HAP-1 (cell line): Measurements from ENCODE around the gene PRPSAP1.
"Not testable (repeated sequence)": the region's sequence is repeated elsewhere in the genome, so short reads cannot be mapped to it uniquely, and the experiment has no call there.

Source experiments
- DNase-seq, 2 experiments: peaks; one replicate each; pipeline ENCODE4 v3.0.0-alpha.2; 2016 to 2020; ENCODE audit warnings: low spot score in 2 of 2
- H3K27me3 ChIP-seq: fragments of 250-450 bp; sonication (Bioruptor Pico); 2 replicates; pipeline ENCODE4 v1.5.1; 2020; ENCODE audit warnings: low read depth, mild to moderate bottlenecking, moderate library complexity
- H3K36me3 ChIP-seq: fragments of 250-450 bp; sonication (Bioruptor Pico); replicated peaks from 2 replicates; pipeline ENCODE4 v1.5.1; 2020; ENCODE audit warnings: mild to moderate bottlenecking
- H3K4me1 ChIP-seq: fragments of 250-450 bp; sonication (Bioruptor Pico); 2 replicates; pipeline ENCODE4 v1.5.1; 2020; ENCODE audit warnings: mild to moderate bottlenecking
- H3K4me3 ChIP-seq: fragments of 250-450 bp; sonication (Bioruptor Pico); 2 replicates; pipeline ENCODE4 v1.5.1; 2020; ENCODE audit warnings: mild to moderate bottlenecking, moderate library complexity
- H3K9me3 ChIP-seq: fragments of 250-450 bp; sonication (Bioruptor Pico); 2 replicates; pipeline ENCODE4 v1.5.1; 2020; ENCODE audit warnings: mild to moderate bottlenecking, moderate library complexity
- in situ Hi-C: fragments of 300-500 bp; cut with MboI; formaldehyde crosslinking; loops from 3 replicates; pipeline ENCODE4 v1.14.3; 2020; ENCODE audit warnings: low sequenced_read_pairs, inconsistent platforms, mixed read lengths

The PRPSAP1 gene

DNA sequence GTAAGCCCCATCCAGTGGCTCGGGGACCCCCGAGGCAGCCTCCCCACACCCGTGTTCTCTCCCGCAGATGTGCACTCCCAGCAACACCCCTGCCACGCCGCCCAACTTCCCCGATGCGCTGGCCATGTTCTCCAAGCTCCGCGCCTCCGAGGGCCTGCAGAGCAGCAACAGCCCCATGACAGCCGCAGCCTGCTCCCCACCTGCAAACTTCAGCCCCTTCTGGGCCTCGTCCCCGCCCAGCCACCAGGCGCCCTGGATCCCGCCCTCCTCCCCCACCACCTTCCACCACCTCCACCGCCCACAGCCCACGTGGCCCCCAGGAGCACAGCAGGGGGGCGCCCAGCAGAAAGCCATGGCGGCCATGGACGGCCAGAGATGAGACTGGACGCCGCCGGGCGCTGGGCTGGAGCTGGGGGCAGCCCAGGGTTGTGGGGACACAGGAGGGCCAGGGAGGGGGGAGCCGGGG lies 83.6 kb downstream of the PRPSAP1 start:
- DNase-seq, result no peak
- H3K4me3 ChIP-seq, result no peak overlapping the region
- peaks cover 3% of the 10 kb centered on the region for H3K36me3 ChIP-seq
- H3K9me3 ChIP-seq, result no peaks in the 10 kb centered on the region
- in situ Hi-C loops, result no loop called here
- H3K4me1 ChIP-seq, result peaks cover 8% of the 10 kb centered on the region
- no peaks in the 10 kb centered on the region for H3K27me3 ChIP-seq

DNA sequence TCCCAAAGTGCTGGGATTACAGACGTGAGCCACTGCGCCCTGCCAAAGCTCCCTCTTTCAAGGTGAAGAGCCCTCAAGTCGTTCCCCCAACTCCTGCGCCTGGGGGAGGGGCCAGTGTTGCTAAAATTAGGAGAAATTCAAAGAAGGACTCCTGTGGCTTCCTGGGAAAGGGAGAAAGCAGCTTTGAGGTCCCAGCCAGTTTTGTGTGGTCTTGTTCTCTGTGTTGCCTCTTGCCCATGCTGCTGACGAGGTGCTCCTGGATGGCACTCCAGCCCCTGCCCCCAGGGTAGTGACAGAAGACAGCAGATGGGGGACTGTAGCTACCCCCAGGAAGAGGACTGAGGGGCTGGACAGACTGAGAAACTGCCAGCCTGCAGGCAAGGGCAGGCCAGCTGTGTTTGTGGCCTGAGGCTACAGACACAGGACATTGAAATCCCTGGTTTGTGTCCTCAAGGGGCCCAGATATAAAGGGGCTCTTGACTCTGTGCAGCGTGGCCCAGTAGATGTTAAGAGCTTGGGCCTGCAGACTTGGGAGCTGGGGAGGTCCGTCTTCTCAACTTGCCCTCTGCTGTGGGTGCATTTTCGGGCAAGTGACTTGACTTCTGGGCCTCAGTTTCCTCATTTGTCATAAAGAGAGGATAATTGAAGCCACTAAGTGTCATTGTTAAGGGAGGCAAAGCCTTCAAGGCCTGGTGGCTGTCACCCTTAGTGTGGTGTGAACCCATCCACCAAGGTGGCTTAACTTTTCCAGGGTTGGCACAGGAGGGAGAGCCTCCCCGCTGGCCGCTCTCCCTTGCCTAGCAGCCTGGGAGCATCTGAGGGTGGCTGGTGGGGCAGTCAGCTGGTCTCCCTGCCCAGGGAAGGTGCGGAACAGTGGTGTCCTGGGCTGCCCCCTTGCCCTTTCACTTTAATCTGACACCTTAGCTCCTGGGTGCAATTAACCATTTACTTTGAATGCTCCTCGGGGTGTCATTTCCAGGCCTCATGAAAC lies 84.4 kb downstream of the PRPSAP1 start:
- no peaks in the 10 kb centered on the region; the same call in 1 of the 2 replicates for H3K9me3 ChIP-seq
- peaks cover 12% of the 10 kb centered on the region for H3K4me1 ChIP-seq
- no peaks in the 10 kb centered on the region for H3K27me3 ChIP-seq
- H3K36me3 ChIP-seq, result peaks cover 3% of the 10 kb centered on the region
- in situ Hi-C loops, result no loop called here
- DNase-seq, result no peak
- no peak overlapping the region for H3K4me3 ChIP-seq

DNA sequence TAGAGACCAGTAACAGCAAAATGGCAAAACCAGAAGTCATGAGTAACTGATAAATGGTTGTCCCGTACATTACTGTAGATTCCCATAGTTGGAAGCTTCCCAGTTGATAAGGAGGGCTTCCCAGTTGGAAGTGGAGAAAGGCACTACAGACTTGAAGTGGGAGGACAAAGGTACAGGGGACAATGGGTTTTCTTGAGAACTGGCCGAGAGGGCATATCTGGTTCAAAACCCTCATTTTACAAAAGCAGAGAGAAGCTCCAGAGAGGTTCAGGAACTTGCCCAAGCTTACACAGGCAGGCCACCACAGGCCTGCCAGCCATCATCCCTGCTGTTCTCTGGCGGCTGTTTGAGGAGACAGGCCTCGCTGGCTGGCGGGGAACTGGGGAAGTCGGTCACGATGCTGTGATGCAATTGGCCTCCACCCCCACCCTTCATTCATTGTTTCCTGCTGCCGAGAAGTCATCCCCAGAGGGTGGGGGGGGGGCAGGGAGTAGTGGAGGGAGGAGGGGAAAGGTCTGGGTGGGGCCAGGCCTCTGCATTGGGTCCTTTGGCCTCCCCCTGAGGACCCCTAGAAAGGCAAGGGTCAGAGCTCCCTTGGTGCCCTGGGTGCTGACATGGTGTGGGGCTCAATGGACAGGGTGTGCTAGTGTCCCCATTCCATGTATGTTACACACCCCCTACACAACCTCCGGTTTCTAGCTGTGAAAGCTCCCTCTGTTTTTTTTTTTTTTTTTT lies 85.5 kb downstream of the PRPSAP1 start:
- no peaks in the 10 kb centered on the region for H3K27me3 ChIP-seq
- H3K9me3 ChIP-seq, result no peaks in the 10 kb centered on the region; the same call in 1 of the 2 replicates
- peaks cover 14% of the 10 kb centered on the region for H3K4me1 ChIP-seq
- no peak for DNase-seq
- H3K4me3 ChIP-seq, result no peak overlapping the region
- in situ Hi-C loops, result no loop called here
- H3K36me3 ChIP-seq, result peaks cover 3% of the 10 kb centered on the region

DNA sequence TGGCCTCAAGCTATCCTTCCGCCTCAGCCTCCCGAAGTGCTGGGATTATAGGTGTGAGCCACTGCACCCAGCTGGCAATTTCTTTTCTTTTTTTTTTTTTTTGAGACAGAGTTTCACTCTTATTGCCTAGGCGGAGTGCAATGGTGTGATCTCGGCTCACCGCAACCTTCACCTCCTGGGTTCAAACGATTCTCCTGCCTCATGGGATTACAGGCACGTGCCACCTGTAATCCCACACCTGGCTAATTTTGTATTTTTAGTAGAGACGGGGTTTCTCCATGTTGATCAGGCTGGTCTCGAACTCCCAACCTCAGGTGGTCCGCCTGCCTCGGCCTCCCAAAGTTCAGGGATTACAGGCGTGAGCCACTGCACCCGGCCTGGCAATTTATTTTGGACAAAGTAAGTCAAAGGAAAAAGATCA lies 86.1 kb downstream of the PRPSAP1 start:
- peaks cover 14% of the 10 kb centered on the region for H3K4me1 ChIP-seq
- in situ Hi-C loops, DNase-seq, H3K4me3 ChIP-seq, H3K36me3 ChIP-seq, H3K9me3 ChIP-seq, H3K27me3 ChIP-seq: not testable (repeated sequence)

DNA sequence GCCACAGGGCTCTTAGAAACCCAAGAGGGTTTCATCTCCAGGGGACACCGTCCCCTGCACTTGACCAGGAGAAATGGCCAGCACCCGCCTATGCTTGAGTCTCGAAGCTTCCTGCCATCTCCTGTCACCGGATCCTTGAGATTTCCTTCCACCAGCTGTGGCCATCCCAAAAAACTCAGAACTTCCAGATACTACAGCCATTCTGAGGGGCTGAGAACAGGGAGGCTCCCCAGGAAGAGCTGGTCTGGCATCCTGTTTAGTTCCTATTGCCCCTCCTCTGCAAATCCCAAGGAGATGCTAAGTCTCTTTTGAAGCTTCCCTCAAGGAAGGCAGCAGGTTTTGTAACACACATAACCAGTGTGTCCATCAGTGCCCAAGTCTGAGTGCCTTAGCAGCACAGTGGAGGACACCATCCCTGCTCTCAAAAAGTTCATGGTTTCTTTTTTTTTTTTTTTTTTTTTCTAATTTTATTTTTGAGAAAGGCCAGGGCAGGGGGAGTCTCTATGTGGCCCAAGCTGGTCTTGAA lies 86.6 kb downstream of the PRPSAP1 start:
- DNase-seq, result no peak
- H3K27me3 ChIP-seq, result no peaks in the 10 kb centered on the region
- peaks cover 14% of the 10 kb centered on the region for H3K4me1 ChIP-seq
- in situ Hi-C loops, result no loop called here
- H3K9me3 ChIP-seq, result no peaks in the 10 kb centered on the region; the same call in 1 of the 2 replicates
- peak overlapping the region; percentile 55 for H3K4me3 ChIP-seq
- peaks cover 3% of the 10 kb centered on the region for H3K36me3 ChIP-seq

DNA sequence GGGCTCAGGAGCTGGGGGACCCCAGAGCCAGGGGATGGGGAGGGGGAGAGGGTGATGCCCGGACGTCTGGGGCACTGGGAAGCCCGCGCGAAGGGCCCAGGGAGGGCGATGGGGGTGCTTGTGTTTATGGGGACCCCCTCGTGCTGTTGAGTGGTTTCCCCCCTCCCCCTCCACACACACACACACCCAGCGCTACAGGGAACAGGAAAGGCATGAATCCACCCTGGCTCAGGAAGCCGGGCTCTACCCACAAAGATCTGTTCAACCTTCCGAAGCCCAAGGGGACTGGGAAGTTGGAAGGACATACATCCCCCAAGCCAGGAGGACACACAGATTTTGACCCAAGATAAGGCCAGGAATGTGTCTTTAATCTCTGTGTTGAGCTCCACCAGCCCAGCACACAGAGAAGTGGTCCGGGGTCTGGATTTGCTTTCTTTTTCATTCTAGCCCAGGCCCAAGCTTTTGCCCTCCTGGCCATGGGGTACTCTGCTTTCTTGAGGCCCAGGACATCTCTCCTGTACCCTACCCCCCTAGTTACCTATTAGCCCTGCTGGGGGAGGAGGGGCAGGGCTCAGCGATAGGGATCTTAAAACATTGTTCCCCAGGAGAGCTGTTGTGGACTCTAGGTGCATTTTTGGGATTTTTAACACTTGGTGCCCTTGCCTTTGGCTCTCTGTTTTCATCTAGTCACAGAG lies 87.3 kb downstream of the PRPSAP1 start:
- Histone ChIP-seq H3K9me3 (no peaks in the 10 kb centered on the region; the same call in 1 of the 2 replicates), H3K36me3 (peaks cover 3% of the 10 kb centered on the region), H3K27me3 (no peaks in the 10 kb centered on the region), H3K4me3 (peak overlapping the region; percentile 55), H3K4me1 (peaks cover 14% of the 10 kb centered on the region)
- no peak for DNase-seq
- in situ Hi-C loops, result no loop called here

DNA sequence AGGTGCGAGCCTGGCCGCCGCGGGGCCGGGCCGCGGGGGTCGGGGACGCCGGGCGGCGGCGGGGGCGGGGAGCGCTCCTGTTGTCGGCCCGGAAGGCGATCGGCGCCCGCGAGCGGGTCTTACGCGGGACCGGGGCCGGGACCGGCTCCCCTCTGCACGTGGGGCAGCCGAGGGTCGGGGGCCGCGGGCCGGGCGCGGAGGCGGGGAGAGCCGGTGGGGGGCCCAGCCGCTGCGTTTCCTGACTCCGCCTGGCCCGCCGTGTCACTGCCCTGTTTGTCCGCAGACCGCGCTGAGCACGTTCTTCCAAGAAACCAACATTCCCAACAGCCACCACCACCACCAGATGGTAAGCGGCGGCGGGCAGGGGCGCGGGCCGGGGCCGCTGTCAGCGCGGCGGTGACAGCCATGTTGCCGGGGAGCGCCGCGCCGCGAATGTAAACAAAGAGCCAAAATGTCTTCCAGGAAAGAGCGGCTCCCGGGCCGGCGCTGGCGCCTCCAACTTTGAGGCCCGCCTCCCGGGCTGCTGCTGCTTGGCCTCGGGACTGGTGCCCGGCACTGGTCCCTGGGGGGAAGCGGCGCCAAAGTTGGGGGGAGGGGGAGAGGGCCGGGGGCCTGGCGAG lies 88.0 kb downstream of the PRPSAP1 start:
- Histone ChIP-seq H3K9me3 (no peaks in the 10 kb centered on the region; the same call in 1 of the 2 replicates), H3K4me3 (peak overlapping the region; percentile 55), H3K4me1 (peaks cover 14% of the 10 kb centered on the region), H3K36me3 (peaks cover 3% of the 10 kb centered on the region), H3K27me3 (no peaks in the 10 kb centered on the region)
- peak; percentile 42 to 67 for DNase-seq
- in situ Hi-C loops, result no loop called here

DNA sequence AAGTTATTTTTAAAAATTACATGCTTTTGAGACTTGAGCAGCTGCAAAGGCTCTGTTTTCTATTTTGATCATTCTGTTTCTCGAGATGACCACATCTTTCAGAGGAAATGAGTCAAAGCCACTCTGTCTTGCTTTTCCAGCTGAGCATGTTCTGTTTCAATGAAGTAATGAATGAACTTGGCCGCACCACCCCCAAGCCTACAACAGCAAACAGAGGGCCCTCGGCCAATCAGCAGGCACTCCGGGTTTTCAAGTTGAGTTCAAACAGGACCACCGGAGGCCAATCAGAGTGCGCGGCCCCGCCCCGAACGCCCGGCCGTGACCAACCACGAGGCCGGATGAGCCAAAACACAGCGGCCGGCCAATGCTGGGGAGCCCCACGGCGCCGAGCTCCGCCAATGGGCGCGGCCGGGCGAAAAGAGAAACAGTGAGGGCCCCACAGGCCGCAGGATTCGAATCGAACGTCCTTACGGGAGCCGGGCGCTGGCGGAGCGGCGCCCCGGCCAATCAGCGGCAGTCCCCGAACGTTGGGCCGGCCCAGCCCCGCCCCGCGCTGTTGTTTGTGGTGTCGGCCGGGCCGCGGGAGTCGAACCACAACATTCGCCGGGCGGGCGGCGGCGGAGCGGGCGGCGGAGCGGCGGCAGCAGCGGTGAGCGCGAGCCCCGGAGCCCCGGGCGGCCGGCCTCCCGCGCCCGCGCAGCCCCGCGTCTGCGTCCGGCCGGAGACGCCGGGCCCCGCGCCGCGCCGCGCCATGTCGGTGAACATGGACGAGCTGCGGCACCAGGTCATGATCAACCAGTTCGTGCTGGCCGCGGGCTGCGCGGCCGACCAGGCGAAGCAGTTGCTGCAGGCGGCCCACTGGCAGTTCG lies 88.7 kb downstream of the PRPSAP1 start, which contains the start of gene UBALD2:
TSS of gene UBALD2 (plus strand) at position 594 of the 869 bp plus-strand sequence. CDS start at position 752, 158 bp downstream.
- peak; percentile 97 to 98 for DNase-seq
- Histone ChIP-seq H3K4me1 (peaks cover 14% of the 10 kb centered on the region), H3K27me3 (no peaks in the 10 kb centered on the region), H3K4me3 (peak within 1 kb of the TSS; percentile 55), H3K36me3 (peaks cover 3% of the 10 kb centered on the region), H3K9me3 (no peaks in the 10 kb centered on the region; the same call in 1 of the 2 replicates)
- in situ Hi-C loops, result no loop called here

DNA sequence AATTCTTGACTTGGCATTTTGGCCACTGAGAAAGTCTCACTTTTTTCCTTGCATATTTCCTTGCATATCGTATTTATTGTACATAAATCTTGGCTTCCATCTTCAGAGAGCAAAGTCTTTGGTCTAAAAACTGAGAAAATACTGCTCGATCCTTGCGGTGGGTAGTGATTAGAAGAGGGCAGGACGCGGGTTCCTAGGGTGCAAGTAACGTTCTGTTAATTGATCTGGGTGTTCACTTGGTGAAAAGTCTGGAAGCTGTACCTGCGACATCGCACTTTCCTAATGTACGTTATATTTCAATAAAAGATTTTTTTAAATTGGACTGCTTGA lies 89.3 kb downstream of the PRPSAP1 start:
- Histone ChIP-seq H3K4me3 (peak overlapping the region; percentile 55), H3K4me1 (peaks cover 14% of the 10 kb centered on the region), H3K9me3 (no peaks in the 10 kb centered on the region; the same call in 1 of the 2 replicates), H3K36me3 (peaks cover 3% of the 10 kb centered on the region), H3K27me3 (no peaks in the 10 kb centered on the region)
- in situ Hi-C loops, result no loop called here
- no peak for DNase-seq

GRCh38 chr17:76263896-76264295 lies 89.8 kb downstream of the PRPSAP1 start:
- Histone ChIP-seq H3K4me3 (no peak overlapping the region), H3K4me1 (peaks cover 14% of the 10 kb centered on the region), H3K27me3 (no peaks in the 10 kb centered on the region), H3K9me3 (no peaks in the 10 kb centered on the region; the same call in 1 of the 2 replicates), H3K36me3 (peaks cover 3% of the 10 kb centered on the region; the same call in 1 of the 2 replicates)
- DNase-seq, result no peak
- in situ Hi-C loops, result no loop called here

- Histone ChIP-seq H3K27me3 (no peaks in the 10 kb centered on the region), H3K4me3 (no peak overlapping the region), H3K36me3 (peaks cover 2% of the 10 kb centered on the region; the same call in 1 of the 2 replicates), H3K9me3 (no peaks in the 10 kb centered on the region; the same call in 1 of the 2 replicates), H3K4me1 (peaks cover 14% of the 10 kb centered on the region)
- in situ Hi-C loops, result no loop called here
- DNase-seq, result no peak
Measured at GRCh38 chr17:76262732-76263344, 90.9 kb downstream of the PRPSAP1 start.
